HG03103 (cell line): ENCODE results near the gene RYR3.

ENCODE experiments used
- ATAC-seq: cut with Tn5 transposase; IDR thresholded peaks from one replicate; pipeline ENCODE4 v1.9.1; 2021; ENCODE audit warnings: low read depth; ENCODE audit not compliant: unreplicated experiment

Gene RYR3

DNA sequence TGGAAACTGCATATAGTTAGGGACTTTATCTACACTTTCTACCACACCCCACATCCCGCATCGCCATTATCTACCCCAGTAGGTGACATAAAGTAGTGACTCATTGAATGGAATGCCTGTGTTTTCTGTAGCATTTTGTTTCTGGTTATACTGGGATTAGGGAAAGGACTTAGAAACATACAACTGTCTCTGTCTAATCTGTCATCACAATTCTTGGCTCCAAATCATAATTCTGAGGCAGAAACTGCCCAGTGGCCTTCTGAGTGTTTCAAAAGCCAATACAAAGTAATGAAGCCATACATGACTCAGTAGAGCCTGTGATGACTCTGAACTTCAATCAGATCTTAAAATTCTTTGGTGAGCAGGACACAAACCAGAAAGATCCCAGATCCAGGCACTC, 541.8 kb downstream of the RYR3 start:
- ATAC-seq, result no peak

DNA sequence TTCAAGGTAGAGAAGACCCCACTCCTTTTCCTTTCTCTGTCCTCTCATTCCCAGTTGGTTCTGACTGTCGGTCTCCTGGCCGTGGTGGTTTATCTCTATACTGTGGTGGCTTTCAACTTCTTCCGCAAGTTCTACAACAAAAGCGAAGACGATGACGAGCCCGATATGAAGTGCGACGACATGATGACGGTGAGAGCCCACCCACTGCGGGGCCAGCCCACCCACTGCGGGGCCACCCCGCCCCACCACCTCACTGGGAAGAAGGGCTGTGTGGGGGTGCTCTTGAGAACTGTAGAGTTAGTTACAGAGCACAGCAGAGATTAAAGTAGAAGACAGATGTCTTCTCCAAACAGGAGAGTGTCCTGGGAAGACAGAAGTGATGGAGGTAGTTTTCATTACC, 547.0 kb downstream of the RYR3 start:
- ATAC-seq, result no peak

DNA sequence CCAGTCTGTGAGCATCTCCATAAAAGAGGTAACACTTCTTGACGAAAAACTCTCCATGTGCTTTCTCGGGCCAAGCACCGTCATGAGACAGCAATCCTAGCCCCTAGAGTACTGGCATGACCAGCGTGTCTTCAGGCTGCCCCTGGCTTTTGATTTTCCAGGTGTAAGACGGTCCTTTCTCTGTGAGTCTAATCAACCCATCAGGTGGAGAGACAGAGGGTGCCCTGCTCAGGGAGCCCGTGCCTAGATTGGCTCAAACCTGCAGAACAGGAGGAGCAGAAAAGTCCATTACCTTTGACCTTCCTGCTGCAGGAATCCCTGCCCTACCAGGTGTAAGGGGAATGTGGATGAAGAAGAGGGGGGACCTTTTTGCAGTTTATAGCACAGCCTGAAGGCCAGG, 548.1 kb downstream of the RYR3 start:
- ATAC-seq, result no peak

DNA sequence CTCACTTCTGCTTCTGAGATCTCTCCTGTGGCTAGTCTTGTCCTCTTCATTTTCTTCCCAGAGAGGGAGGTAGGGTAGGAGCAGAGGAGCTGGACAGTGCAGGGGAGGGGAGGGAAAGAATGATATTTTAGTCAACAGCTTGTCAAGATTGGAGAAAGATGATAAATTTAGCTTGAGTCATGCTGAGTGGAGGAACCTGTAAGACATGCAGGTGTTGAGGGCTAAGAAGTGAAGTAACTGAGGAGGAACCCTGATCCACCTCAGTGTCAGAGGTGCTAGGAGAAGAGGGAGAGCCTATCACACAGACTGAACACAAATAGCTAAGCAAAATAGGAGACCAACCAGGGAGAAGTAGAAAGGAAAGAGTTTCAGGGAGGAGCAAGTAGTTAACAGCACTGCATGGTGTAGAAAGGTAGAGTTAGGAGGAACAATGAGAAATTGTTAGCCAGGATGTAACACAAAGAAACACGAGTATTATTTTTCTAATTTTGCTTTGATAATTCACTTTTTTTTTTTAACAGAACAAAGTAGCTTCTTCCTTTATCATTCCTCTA, 549.3 kb downstream of the RYR3 start:
- ATAC-seq, result no peak

DNA sequence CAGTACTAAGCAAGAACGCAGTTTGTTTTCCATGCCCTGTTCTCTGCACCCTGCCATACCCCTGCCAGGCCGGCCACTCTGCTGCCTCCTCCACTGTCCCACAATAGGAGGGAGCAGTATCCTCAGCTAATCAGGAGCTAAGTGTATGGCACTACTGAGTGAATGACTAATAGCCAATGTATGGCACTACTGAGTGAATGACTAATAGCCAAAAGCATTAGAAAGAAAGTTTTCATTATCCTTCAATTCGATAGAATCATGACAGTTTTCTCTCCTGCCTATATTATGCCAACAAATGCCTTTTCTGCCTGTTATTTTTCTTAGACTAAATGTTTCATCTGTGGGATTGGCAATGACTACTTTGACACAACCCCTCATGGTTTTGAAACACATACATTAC, 550.0 kb downstream of the RYR3 start:
- no peak for ATAC-seq

DNA sequence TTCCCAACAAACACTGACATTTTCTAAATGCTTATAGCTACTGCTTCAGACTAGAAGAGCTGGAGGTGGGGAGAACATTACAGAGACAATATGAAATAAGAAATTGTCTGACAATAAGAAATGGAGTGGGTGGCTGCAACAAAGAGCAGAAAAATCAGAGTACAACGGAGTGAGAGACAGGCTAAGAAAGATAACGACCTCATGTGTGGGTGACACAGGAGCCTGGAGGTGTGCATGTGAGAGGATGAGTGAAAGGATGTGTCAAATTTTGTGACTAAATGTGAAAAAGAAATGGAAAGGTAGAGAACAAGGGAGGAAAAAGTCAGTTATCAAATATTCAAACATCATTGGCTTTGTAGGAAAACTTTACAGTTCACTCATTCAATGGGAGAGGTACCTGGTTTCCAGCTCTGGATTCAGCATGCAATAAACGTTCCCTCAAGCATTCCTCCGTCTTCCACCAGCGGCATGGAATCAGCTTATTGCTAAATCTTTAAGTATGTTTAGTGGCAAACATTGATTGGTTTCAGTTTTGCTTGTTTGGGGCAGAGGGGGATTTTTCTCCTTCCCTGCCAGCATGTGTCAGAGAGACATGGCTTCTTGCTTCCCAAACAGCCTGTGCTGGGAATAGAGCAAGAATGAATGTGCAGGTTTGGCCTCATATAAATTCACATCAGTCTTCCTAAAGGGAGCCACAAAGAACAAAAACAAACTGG, 553.8 kb downstream of the RYR3 start:
- ATAC-seq, result no peak

DNA sequence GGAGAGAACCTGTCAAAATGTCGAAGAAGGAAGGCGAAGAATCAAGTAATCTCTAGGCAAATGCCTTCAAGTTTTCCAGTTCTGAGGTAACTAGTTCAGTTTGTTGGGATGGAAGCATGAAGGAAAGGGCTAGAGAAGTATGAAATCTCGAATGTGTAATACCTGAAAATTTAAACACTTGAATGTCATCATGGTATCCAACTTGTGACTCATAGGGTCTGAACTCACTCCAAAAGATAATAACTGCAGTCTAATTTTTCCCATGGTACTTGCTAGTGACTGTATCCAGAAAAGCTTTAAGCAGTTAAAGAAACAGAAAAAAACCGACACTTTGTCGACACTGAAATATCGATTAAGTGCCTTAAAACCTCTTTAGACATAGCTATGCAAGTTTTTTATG, 554.6 kb downstream of the RYR3 start:
- ATAC-seq, result no peak

DNA sequence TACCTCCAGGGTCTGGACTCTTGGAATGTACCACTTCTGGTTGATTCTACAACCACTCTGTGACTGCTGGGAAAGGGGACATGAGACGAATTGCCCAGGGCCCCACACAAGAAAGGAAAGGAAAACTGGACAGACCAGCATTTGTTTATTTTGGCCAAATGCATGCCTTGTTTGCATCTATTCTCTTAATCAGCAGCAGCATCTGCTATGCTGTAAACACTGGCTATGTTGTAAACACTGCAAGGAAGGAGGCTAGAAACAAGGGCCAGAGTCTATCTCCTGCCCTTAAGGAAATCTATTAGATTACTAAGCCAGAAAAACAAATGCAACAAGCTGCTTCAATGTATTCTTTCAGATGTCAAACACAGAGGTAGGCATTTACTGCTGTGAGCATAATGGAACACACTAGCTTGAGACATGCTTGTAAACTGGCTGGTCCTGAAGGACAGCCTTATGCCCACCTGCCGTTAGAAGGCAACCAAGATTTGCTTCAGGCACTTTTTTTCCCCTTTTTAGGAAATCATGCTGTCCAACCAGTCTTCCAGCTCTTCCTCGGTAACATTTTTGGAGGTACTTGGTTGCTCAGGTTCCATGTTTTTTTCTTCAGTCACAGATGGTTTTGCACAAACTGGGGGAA, 555.5 kb downstream of the RYR3 start:
- ATAC-seq, result no peak

DNA sequence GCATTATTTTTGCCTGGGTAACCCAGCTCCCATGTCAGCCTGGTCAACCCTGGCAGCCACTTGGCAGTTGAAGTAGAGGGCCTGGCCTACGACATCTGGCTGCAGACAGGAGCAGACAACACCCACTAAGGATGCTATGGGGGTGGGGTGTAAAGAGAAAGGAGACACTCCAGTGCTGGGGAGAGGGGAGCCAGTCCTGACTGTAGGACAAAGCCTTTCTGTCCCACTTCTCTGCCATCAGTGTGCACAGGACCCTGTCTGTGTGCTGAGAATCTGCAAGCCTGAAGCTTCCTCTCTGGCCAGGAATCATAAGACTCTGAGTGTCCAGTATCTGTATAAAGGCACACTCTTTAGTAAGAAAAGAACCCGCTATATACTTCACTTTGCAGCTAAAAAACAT, 561.2 kb downstream of the RYR3 start:
- ATAC-seq, result no peak

DNA sequence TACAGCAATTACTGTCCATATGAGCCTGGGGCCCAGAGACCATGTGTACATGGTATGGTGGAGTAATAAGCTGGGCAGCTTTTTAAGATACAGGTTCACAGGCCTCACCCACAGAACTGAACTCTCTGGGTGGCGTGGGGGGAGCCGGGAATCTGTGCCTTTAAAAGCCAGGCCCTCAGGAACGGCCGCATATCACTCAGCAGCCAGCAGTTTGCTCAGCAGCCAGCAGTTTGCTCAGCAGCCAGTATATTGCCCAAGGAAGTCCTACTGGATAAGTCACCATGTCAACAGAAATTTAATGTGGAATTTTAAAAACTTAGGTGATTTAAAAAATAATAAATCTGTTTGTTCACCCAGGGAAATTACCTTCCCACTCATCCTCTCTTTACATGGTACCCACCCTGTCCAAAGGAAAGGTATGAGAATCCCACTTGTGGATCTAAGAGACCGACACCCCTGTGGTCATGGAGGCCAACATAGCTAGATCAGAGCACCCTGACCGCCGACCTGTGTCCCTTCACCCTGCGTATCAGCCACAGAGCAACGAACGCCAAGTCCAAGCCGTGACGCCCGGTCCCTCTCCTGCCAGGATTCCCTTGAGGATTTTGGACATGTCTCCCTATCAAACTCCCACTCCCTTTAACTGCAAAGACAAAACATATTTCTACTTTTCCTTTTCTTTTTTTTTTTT, 561.8 kb downstream of the RYR3 start:
- no peak for ATAC-seq

DNA sequence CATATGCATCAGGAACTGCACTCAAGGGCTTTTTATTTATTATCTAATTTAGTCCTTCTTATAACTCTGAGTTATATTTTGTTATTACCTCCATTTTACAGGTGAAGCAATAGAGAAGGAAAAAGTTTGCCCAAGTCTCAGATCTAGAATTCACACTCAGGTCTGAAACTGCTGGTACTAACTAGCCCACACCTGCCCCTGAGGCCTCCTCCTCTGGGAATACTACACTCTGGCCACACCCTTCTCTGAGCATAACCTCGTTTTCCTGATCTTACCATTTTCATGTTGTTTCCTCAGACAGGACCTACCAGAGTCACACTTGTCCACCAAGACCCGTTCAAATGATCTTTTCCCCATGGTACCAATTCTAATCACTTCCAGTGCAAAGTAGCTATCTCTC, 563.4 kb downstream of the RYR3 start:
- no peak for ATAC-seq

DNA sequence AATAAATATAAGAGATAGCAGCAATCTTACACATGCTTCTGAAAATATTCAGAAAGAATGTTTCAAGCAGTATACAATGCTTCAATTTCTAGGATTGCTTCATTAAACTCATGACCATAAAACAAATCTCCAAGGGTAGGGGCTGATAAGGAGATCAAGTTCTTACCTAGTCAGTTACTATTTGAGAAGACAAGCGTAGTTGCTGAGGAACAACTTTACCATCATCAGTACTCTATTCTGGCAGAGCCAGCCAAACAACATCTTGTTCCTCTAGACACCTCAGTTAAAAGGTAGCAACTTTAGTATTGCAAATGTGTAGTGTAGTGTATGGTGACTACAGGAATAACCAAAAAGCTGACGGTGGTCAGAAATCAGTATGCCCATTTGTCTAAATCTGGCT, 572.2 kb downstream of the RYR3 start:
- ATAC-seq, result no peak

DNA sequence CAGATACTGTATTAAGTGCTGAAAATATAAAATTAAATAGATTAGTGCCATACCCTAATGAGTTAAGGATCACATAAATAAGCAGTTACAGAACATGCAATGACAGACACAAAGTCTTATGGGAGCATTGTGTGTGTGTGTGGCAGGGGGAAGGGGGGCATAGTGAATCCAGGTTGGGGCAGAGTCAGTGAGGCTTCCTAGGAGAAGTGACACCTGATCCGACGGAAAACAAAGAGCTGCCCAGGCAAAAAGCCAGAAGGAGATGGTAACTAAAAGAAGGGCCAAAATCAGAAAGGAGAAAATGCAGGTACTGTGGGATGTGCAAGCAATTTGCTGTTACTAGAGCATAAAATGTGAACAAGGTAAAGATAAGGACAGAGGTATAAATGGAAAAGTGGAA, 577.4 kb downstream of the RYR3 start:
- ATAC-seq, result no peak

DNA sequence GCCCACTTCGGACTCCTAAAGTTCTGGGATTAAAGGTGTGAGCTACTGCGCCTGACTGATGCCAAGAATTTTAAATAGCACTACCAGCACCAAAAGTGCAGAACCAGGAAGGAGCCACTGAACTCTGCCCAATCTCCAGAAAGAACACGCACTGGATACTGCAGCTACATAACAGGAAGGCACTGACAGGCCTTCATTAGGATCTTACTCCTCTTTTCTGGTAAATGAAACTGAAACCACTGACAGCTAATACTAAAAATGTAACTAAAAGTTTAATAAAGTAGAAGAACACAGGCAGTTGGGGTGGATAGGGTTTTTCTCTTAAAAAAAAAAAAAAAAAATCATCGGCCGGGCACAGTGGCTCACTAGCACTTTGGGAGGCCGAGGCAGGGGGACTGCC, 583.4 kb downstream of the RYR3 start:
- peak; percentile 69 for ATAC-seq

DNA sequence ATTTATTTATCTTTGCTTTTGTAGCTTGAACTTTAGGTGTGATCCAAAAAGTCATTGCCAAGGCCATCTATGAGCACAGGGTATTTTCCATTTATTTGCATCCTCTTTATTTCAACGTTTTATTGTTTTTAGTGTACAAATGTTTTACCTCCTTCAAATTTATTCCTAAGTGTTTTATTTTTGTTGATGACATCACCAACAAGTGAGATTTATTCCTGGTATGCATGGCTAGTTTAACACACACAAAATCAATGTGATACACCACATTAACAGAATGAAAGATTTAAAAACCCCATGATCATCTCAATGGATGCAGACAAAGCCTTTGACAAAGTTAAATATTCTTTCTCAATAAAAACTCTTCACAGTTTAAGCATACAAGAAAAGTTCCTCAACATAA, 591.3 kb downstream of the RYR3 start:
- ATAC-seq, result no peak

DNA sequence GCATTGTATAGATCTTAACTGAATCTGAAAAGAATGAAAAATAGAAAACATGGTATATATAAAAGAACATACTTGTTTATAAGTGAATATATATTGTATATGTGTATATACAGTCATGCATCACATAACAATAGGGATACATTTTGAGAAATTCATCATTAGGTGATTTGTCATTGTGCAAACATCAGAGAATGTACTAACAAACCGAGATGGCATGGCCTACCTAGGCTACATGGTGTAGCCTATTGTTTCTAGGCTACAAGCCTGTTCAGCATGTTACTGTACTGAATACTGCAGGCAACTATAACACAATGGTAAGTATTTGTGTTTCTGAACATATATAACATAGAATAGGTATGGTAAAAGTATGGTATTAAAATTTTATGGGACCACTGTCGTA, 592.9 kb downstream of the RYR3 start:
- no peak for ATAC-seq

DNA sequence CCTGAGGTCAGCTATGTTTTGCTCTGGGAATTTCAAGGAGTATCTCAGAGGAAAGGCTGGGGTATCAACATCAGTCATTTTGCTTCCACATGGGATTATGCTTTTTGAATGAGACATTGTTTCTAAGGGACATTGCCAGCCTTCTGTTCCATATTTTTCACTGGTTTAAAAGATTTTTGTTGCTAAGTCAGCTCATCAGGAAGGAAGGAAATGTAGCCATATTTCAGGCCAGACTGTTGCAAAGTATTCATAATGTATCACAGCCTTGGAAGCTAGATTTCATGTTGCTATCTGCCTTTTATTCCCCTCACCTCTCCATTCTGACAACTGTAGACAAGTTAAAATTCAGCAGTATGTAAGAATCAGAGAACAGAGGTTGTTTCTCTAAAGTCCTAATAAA, 596.6 kb downstream of the RYR3 start:
- ATAC-seq, result no peak

DNA sequence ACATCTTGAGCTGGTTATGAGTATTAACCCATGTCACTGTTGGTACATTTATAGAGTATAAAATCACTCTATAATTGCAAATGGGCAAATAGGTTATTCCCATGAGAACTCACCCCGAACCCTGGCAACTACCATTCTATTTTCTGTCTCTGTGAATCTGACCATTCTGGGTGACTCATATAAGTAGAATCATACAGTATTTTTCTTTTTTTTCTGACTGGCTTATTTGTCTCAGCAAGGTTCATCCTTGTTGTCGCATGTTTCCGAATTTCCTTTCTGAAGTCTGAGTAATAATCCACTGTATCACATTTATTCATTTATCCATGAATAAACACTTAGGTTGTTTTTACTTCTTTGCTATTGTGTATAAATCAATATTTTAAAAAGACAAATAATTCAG, 597.6 kb downstream of the RYR3 start:
- no peak for ATAC-seq

DNA sequence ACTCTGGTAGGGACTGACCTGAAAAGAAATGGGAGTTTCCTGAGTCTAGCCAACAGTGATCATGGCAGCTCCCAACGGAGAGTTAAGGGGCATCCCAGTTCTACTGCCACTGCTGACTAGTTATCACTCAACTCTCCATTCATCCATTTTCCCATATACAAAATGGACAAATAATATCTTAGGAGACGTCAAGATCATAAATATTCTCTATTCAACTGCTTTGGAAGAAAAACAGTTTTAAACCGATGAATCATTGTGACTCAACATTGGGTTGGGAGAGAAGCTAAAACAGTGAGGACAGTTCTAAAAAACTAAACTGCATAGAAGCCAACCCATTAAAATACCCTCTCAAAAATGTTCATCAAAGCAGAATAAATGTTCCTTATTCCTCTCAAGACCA, 600.0 kb downstream of the RYR3 start:
- no peak for ATAC-seq

DNA sequence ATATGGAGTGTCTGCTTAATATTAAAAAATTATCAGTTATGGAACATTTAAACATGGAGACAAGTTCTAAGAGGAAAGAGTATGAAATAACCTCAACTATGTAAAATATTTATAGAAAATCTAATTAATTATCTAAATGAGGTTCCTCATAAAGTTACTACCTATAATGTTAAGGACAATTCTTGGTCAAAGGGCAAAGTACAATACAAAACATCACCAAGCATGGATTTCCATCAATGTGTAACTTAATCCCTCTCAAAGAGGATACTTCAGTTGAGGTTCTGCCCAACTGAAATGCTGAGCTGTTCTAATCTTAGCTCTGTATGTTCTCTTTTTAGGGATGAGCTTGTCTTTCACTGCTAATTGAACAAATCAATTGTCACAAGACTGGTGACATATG, 601.6 kb downstream of the RYR3 start:
- no peak for ATAC-seq

DNA sequence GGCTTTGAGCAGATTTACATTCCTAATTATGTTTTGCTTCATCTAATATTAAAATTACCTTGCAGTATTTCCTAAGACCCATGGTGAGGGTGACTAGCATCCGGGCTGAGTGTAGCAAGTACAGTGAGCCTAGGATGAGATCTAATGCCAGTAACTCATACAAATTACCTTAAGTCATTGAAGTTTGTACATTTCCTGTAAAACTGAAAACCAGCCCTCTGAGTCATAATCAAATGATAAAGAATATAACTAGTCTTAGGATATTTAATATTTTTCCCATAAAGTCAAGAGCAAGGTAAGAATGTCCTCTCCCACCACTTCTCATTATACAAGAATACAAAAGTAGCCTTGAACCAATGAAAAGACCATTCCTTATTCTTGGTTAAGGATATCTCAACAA, 602.7 kb downstream of the RYR3 start:
- no peak for ATAC-seq
